Activated naive CD8-positive, alpha-beta T cell treated with anti-CD3 and anti-CD28 coated beads, Interleukin-2, amount 50 U/mL, for 16 hours (primary cell): ENCODE measurements around the gene DDX53.

Experiments
- DNase-seq: peaks from one replicate; pipeline ENCODE4 v3.0.0-alpha.2; 2020; ENCODE audit warnings: low read depth, low spot score

DDX53 gene

GRCh38 chrX:22999696-23000223 lies at the start of gene DDX53:
TSS of gene DDX53 (plus strand) at chrX:22999960. CDS start at chrX:23000058, 98 bp downstream.
- DNase-seq = no peak

- DNase-seq = no peak
Observed at GRCh38 chrX:22950269-22951266, 49.2 kb upstream of the DDX53 start.

- no peak for DNase-seq
Observed at GRCh38 chrX:22952010-22952409, 47.8 kb upstream of the DDX53 start.

- DNase-seq = no peak
Observed at GRCh38 chrX:22958250-22958649, 41.5 kb upstream of the DDX53 start.

- no peak for DNase-seq
Observed at GRCh38 chrX:22959204-22959920, 40.4 kb upstream of the DDX53 start.

- DNase-seq = no peak
Observed at GRCh38 chrX:22963196-22963595, 36.6 kb upstream of the DDX53 start.

GRCh38 chrX:22968494-22968893 lies 31.3 kb upstream of the DDX53 start:
- no peak for DNase-seq

- no peak for DNase-seq
Observed at GRCh38 chrX:22969411-22969810, 30.3 kb upstream of the DDX53 start.

- DNase-seq = no peak
Observed at GRCh38 chrX:22970861-22971260, 28.9 kb upstream of the DDX53 start.

- no peak for DNase-seq
Observed at GRCh38 chrX:22974616-22975015, 25.1 kb upstream of the DDX53 start.

GRCh38 chrX:22975786-22976185 lies 24.0 kb upstream of the DDX53 start:
- no peak for DNase-seq

- no peak for DNase-seq
Observed at GRCh38 chrX:22985958-22986357, 13.8 kb upstream of the DDX53 start.

GRCh38 chrX:22987452-22987851 lies 12.3 kb upstream of the DDX53 start:
- no peak for DNase-seq

GRCh38 chrX:23003116-23003515 lies 3.4 kb downstream of the DDX53 start:
- DNase-seq = no peak

- no peak for DNase-seq
Observed at GRCh38 chrX:23008431-23009099, 8.8 kb downstream of the DDX53 start.

GRCh38 chrX:23012162-23012561 lies 12.4 kb downstream of the DDX53 start:
- no peak for DNase-seq

GRCh38 chrX:23012636-23013035 lies 12.9 kb downstream of the DDX53 start:
- no peak for DNase-seq

- no peak for DNase-seq
Observed at GRCh38 chrX:23013366-23013765, 13.6 kb downstream of the DDX53 start.

GRCh38 chrX:23031600-23031999 lies 31.8 kb downstream of the DDX53 start:
- DNase-seq = no peak

- DNase-seq = no peak
Observed at GRCh38 chrX:23035493-23035892, 35.7 kb downstream of the DDX53 start.

GRCh38 chrX:23046443-23046842 lies 46.7 kb downstream of the DDX53 start:
- DNase-seq = no peak
